Head of caudate nucleus (tissue), 42 donors: Measurements from ENCODE around the gene URI1.
"Not testable (repeated sequence)": the region's sequence is repeated elsewhere in the genome, so short reads cannot be mapped to it uniquely, and the experiment has no call there.

Source experiments
- DNase-seq, 42 donors: peaks; one replicate each; pipeline versions ENCODE4 v3.0.0 to v3.0.0-alpha.2; 2020 to 2021; ENCODE audit warnings: mixed read lengths in 7 of 42
- intact Hi-C: fragments of 100-400 bp; cut with DNase I; formaldehyde crosslinking; loops from one replicate; pipeline ENCODE4 v1.15.0; 2022

Gene URI1

DNA sequence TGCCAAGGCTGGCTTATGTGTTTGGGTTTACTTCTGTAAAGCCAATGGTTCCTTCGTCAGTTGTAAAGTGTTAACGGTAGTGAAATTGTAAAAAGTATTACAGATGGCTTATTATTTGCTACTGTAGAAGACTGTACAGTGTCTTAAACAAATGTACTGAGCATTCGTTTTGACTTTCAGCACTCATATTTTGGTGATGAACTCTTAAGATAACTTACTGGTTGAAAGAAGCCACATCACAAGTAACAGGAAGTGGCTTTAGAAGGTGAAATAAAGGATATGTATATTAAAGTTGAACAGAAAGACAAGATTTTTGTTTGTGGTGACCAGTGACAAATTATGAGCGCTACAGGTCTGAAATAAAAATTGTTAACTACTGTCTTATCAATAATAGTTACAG lies 64.2 kb downstream of the URI1 start:
- intact Hi-C loops: no loop called here
- no peak for DNase-seq

- intact Hi-C loops: no loop called here
- no peak for DNase-seq
Observed at GRCh38 chr19:30008169-30008568, 66.1 kb downstream of the URI1 start.

- intact Hi-C loops: no loop called here
- DNase-seq: no peak
Observed at GRCh38 chr19:30009013-30009412, 67.0 kb downstream of the URI1 start.

- DNase-seq: peak in 12 of 42 donors; percentile 5 to 32 (median 12)
- intact Hi-C loops: no loop called here
Observed at GRCh38 chr19:30011051-30011578, 69.1 kb downstream of the URI1 start.

GRCh38 chr19:30014770-30015169 lies 72.7 kb downstream of the URI1 start:
- intact Hi-C loops: no loop called here
- DNase-seq: peak in 18 of 42 donors; percentile 8 to 60 (median 28)

GRCh38 chr19:30017172-30017571 lies 75.1 kb downstream of the URI1 start:
- DNase-seq: no peak
- intact Hi-C loops: no loop called here

GRCh38 chr19:30020189-30020588 lies 78.2 kb downstream of the URI1 start:
- DNase-seq: no peak

GRCh38 chr19:30022659-30023058 lies 80.6 kb downstream of the URI1 start:
- intact Hi-C loops: no loop called here
- DNase-seq: no peak

More at GRCh38 chr19:30020189-30020588, 78.2 kb downstream of the URI1 start:
- intact Hi-C loops: no loop called here

DNA sequence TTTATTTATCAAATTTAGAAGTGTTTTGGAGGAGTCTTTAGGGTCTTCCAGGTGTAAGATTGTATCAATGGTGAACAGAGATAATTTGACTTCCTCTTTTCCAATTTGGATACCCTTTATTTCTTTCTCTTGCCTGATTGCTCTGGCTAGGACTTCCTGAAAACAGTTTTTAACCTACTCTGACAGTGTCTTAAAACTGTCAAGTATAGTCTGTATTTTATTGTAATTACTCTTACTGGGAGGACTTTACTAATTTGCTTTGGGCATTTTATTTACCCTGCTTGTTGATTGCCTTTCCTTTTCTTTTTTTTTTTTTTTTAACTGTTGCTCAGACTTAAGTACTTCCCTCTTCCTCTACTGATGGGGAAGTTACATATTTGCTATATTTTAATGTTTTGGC lies 81.3 kb downstream of the URI1 start:
- intact Hi-C loops: no loop called here
- no peak for DNase-seq

DNA sequence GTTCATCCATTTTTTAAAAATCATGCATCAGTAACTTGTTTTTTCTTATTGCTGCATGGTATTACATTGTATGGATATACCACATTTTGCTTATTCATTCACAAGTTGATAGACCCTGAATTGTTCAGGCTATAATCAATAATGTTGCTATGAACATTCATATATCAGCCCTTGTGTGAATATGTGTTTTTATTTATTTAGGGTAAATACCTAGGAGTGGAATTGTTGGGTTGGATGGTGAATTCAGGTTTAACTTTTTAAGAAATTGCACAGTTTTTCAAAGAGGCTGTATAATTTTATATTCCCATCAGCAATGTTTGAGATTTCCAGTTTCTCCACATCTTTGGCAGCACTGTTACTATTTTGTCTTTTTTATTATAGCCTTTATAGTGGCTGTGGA lies 82.1 kb downstream of the URI1 start:
- DNase-seq: no peak
- intact Hi-C loops: no loop called here

DNA sequence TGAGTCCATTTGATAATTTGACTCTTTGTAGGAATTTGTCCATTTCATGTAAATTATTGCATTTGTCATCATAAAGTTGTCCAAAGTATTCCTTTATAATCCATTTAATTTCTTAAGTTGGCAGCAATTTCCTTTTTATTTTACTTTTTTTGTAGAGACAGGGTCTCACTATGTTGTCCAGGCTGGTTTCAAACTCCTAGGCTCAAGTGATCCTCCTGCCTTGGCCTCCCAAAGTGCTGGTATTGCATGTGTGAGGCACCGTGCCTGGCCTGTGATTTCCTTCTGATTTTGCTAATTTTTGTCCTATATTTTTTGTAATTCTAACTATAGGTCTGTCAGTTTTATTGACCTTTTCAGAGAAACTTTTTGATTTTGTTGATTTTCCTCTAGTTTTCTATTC lies 84.9 kb downstream of the URI1 start:
- intact Hi-C loops: no loop called here
- no peak for DNase-seq

GRCh38 chr19:30028118-30028991 lies 86.3 kb downstream of the URI1 start:
- no peak for DNase-seq
- intact Hi-C loops: no loop called here

- DNase-seq: no peak
- intact Hi-C loops: no loop called here
Observed at GRCh38 chr19:30028992-30029343, 86.9 kb downstream of the URI1 start.

DNA sequence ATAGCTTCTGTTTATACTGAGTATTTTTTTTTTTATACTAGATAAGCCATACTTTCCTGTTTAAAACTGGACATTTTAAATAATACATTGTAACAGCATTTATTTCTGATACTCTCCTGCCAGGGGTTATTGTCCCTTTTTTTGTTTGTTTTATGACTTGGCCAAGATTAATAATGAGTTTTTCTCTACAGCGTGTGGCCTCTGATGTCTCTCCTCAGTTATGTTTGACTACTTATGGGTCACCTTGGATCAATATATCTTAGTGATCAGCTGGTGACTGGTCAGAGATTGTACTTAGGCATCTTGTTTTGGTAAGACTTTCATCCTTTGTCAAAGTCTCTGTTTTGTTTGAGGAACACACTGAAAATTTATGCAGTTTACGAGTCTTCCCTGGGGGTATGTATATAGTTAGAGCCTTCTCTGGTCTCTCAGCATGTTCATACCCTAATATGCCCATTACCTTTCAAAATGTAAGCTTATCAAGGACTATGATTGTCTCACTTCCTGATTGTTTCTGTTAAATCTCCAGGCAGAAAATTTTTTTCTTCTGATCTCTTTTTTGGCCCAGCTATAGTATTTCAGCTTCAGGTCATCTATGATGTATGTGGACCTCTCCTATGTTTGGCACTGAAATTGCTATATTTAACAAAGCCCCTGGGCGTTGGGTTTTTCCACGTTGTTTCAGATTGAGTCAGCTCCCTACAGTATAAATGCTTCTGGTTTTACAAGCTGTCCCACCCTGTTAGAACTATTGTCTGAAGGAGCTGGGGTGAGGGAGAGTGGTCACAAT lies 87.9 kb downstream of the URI1 start:
- DNase-seq: no peak
- intact Hi-C loops: no loop called here

- intact Hi-C loops: no loop called here
- DNase-seq: no peak
Observed at GRCh38 chr19:30034321-30034720, 92.3 kb downstream of the URI1 start.

- DNase-seq: no peak
- intact Hi-C loops: no loop called here
Observed at GRCh38 chr19:30036154-30037129, 94.4 kb downstream of the URI1 start.

DNA sequence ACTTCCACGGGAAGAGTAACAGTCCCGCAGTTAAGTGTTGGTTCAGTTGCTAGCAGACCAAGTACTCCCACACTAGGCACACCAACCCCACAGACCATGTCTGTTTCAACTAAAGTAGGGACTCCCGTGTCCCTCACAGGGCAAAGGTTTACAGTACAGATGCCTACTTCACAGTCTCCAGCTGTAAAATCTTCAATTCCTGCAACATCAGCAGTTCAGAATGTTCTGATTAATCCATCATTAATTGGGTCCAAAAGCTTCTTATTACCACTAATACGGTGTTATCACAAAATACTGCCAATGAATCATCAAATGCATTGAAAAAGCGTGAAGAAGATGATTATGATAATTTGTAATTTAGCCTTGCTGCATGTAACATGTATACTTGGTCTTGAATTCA lies 95.8 kb downstream of the URI1 start:
- intact Hi-C loops: no loop called here
- no peak for DNase-seq

GRCh38 chr19:30041931-30042330 lies 99.9 kb downstream of the URI1 start:
- intact Hi-C loops, DNase-seq: not testable (repeated sequence)

GRCh38 chr19:30043008-30043407 lies 101.0 kb downstream of the URI1 start:
- intact Hi-C loops, DNase-seq: not testable (repeated sequence)
